Endodermal cell (in vitro differentiated cells): ENCODE results near the gene SLC39A1. TPM values are rescaled to one million over a fixed set of nuclear protein-coding genes. Genes with fewer than 3 reads are reported as not detected.

Experiments used
- DNase-seq: peaks from one replicate; pipeline ENCODE4 v3.0.0-alpha.2; 2017
- H3K27ac ChIP-seq: 2 replicates; pipeline ENCODE4 v1.5.1; 2013; ENCODE audit warnings: mild to moderate bottlenecking, low read depth, low read length, moderate library complexity
- H3K27me3 ChIP-seq: 2 replicates; pipeline ENCODE4 v1.6.1; 2013; ENCODE audit warnings: mild to moderate bottlenecking, low read length, moderate library complexity; ENCODE audit not compliant: insufficient read depth, control insufficient read depth, poor library complexity, severe bottlenecking
- H3K36me3 ChIP-seq: 2 replicates; pipeline ENCODE4 v1.7.0; 2013; ENCODE audit warnings: mild to moderate bottlenecking, low read length, moderate library complexity; ENCODE audit not compliant: control insufficient read depth, insufficient read depth
- H3K4me1 ChIP-seq: one replicate; pipeline ENCODE4 v1.7.0; 2013; ENCODE audit warnings: low read length; ENCODE audit not compliant: control insufficient read depth, insufficient read depth
- H3K4me3 ChIP-seq: 2 replicates; pipeline ENCODE4 v1.5.1; 2013; ENCODE audit warnings: mild to moderate bottlenecking, low read length, moderate library complexity
- H3K9ac ChIP-seq: 2 replicates; pipeline ENCODE4 v1.6.1; 2013; ENCODE audit warnings: mild to moderate bottlenecking, low read length, moderate library complexity; ENCODE audit not compliant: poor library complexity, severe bottlenecking; ENCODE audit errors: extremely low read depth
- H3K9me3 ChIP-seq: 2 replicates; pipeline ENCODE4 v1.6.1; 2013; ENCODE audit warnings: mild to moderate bottlenecking, low read length, moderate library complexity; ENCODE audit not compliant: control insufficient read depth
- H3K27ac Mint-ChIP-seq: 2 replicates; pipeline ENCODE4 v1.8.0; 2020; ENCODE audit warnings: mixed read lengths
- H3K27me3 Mint-ChIP-seq: 2 replicates; pipeline ENCODE4 v1.8.0; 2021; ENCODE audit warnings: mild to moderate bottlenecking, mixed read lengths; ENCODE audit not compliant: insufficient read depth
- H3K36me3 Mint-ChIP-seq: 2 replicates; pipeline ENCODE4 v1.8.0; 2020; ENCODE audit warnings: low read depth, mixed read lengths
- H3K4me1 Mint-ChIP-seq: 2 replicates; pipeline ENCODE4 v1.8.0; 2020; ENCODE audit warnings: mixed read lengths
- H3K4me3 Mint-ChIP-seq: 2 replicates; pipeline ENCODE4 v1.8.0; 2020; ENCODE audit warnings: mild to moderate bottlenecking, moderate library complexity, mixed read lengths
- H3K9me3 Mint-ChIP-seq: 2 replicates; pipeline ENCODE4 v1.8.0; 2020; ENCODE audit warnings: mild to moderate bottlenecking, mixed read lengths
- WGBS, 2 experiments: methylation state at CpG; one replicate each; pipeline versions ENCODE4 v1.1.5 to v1.1.7; 2013; ENCODE audit warnings: missing lambda C conversion rate in 2 of 2, mixed read lengths in 1 of 2; ENCODE audit not compliant: insufficient coverage in 1 of 2, insufficient read length in 1 of 2; 5-methylcytosine and 5-hydroxymethylcytosine counted together
- total RNA-seq, 2 donors: library from RNA; stranded (reverse); fragmentation: NEBNext Ultra II Directional in 1 of 2; extraction: Animal tissue kit (Norgen Biotek cat#: 25700) in 1 of 2; gene quantifications; 2 replicates in 1 of 2; 3 replicates in 1 of 2; pipeline ENCODE4 v1.2.1, GENCODE V29; 2021
- TF ChIP-seq, protein P1 (sequence below): fragments of 200-600 bp; sonication (generic); conservative IDR thresholded peaks from 2 replicates; pipeline ENCODE4 v1.5.0; 2021; ENCODE audit warnings: antibody characterized with exemption, mild to moderate bottlenecking

The SLC39A1 gene
- total RNA-seq, 2 donors from 2014 or later, result 129 to 154 TPM

DNA sequence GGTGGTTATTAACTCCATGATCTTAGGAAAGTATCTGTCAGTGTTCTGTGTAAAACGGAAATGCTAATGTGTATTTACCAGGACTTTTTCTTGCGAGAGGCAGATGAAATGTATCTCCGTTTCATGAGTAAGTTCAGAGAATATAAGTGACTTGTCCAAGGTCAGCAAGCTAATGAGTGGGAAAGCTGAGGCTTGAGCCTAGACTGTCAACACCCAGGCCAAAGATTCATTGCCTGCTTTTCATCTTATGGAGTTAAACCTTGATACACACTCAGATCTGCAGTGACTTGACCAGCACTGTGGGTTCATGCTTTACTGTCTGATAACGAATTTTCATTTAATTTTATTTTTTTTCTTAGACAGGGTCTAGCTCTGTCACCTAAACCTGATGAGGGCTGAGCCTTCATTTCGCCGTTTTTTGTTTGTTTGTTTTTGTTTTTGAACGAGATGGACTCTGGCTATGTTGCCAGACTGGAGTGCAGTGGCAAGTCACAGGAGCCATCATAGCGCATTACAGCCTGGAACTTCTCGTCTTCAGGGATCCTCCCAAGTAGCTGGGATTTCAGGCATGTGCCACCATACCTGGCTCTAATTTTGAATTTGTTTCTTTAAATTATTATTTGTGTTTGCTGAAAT is 15.1 kb upstream of the SLC39A1 start:
- H3K36me3 ChIP-seq, result peaks cover 48% of the 10 kb centered on the region
- peak overlapping the region; percentile 87 for H3K4me3 Mint-ChIP-seq
- WGBS, 2 experiments, result 85 to 89% methylated on average over 8 to 9 of the region's 9 CpGs

DNA sequence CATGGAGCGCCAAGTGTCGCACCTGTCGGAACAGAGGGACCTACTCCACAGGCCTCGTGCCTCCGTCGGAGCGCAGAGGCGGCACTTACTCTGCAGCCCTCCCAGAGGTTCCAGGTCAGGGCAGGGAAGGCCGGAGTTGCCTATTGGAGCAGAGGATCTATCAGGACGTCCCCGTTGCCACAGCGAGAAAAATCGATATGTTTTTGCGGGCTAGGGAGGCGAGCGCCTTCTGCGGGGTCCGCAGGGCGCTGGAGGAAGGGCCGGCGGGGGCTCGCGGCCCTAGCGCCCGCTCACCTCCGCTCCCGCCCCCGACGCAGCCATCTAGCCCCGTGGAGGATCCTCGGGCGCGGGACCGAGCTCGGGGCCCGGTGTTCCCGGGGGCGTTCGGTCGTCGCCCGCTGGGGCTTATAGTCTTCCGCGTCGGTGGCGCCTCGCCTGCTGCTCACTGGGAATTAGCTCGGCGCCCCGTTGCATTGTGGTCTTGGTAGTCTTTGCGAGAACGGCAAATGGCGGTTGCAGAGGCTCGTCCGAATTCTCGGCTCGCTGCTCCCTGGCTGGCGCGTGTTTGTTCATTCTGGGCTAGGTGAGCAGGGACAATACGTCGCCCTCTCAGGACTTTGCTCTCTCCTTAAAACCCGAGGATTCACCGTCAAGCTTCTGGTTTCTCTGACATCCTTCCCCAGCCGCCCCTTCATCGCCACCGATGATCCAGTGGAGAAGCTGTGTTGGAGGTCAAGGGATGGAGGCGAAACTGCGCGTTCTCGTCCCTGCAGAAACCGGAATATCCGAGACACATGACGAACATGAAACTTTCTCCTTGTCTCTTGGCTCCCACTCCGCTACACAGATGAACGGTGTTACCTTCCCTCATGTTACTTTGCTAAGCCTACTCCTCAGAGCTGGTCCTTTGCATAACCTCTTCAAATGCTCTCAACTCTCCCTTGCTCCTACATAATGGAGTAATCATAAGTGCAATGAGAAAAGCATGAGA is 14.2 kb upstream of the SLC39A1 start, which contains the start of gene JTB:
Gene JTB, minus strand, starts transcription at position 425 of the 991 bp plus-strand sequence. Its CDS starts 422 bp downstream, at position 3.
- Histone ChIP-seq H3K4me1 (no peaks in the 10 kb centered on the region), H3K27ac (peak within 1 kb of the TSS; percentile 53), H3K9me3 (no peaks in the 10 kb centered on the region), H3K9ac (peak within 1 kb of the TSS; percentile 89), H3K27me3 (no peaks in the 10 kb centered on the region), H3K4me3 (peak within 1 kb of the TSS; percentile 100), H3K36me3 (peaks cover 46% of the 10 kb centered on the region)
- H3K27me3 Mint-ChIP-seq, result no peaks in the 10 kb centered on the region
- H3K36me3 Mint-ChIP-seq, result peaks cover 40% of the 10 kb centered on the region
- TF ChIP-seq, protein P1, sequence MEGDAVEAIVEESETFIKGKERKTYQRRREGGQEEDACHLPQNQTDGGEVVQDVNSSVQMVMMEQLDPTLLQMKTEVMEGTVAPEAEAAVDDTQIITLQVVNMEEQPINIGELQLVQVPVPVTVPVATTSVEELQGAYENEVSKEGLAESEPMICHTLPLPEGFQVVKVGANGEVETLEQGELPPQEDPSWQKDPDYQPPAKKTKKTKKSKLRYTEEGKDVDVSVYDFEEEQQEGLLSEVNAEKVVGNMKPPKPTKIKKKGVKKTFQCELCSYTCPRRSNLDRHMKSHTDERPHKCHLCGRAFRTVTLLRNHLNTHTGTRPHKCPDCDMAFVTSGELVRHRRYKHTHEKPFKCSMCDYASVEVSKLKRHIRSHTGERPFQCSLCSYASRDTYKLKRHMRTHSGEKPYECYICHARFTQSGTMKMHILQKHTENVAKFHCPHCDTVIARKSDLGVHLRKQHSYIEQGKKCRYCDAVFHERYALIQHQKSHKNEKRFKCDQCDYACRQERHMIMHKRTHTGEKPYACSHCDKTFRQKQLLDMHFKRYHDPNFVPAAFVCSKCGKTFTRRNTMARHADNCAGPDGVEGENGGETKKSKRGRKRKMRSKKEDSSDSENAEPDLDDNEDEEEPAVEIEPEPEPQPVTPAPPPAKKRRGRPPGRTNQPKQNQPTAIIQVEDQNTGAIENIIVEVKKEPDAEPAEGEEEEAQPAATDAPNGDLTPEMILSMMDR, result no peak
- 1 to 2% methylated on average over 47 to 75 of the region's 75 CpGs for WGBS, 2 experiments
- H3K4me1 Mint-ChIP-seq, result peaks cover 16% of the 10 kb centered on the region
- H3K27ac Mint-ChIP-seq, result peak within 1 kb of the TSS; percentile 94
- peak within 1 kb of the TSS; percentile 87 for H3K4me3 Mint-ChIP-seq
- no peaks in the 10 kb centered on the region for H3K9me3 Mint-ChIP-seq
- DNase-seq, result peak; percentile 95

More for the DNA sequence above, 15.1 kb upstream of the SLC39A1 start:
- no peaks in the 10 kb centered on the region for H3K4me1 ChIP-seq
- Mint-ChIP-seq H3K9me3 (no peaks in the 10 kb centered on the region), H3K27me3 (no peaks in the 10 kb centered on the region), H3K27ac (peak overlapping the region; percentile 93), H3K36me3 (peaks cover 45% of the 10 kb centered on the region), H3K4me1 (peaks cover 16% of the 10 kb centered on the region)
- peak overlapping the region; percentile 89 for H3K9ac ChIP-seq
- peak overlapping the region; percentile 100 for H3K4me3 ChIP-seq
- H3K9me3 ChIP-seq, result no peaks in the 10 kb centered on the region
- TF ChIP-seq, protein P1, result no peak
- no peaks in the 10 kb centered on the region for H3K27me3 ChIP-seq
- no peak for DNase-seq
- H3K27ac ChIP-seq, result no peak overlapping the region

DNA sequence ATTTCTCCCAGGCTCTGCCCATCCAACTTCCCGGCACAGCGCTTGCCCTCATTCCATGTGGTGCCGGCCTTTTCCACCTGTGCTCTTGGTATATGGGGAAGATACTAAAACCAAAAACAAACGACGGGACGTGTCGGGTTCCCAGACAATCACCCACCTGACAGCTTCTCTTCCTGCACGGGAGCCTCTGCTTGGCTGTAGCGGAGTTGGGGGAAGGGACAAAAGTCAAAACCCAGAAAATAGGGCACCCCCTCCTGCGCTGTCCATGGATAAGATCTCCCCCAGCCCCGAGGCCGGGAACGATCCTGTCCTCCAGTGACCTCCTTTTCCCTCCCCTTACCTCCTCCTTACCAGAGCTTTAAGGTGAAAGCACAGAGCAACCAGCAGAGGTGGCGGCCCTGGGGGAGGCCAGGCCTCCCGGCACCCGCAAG is 13.5 kb upstream of the SLC39A1 start:
- H3K4me1 Mint-ChIP-seq, result peaks cover 16% of the 10 kb centered on the region
- 0 to 3% methylated on average over 2 to 16 of the region's 16 CpGs for WGBS, 2 experiments

More for the DNA sequence above, 13.5 kb upstream of the SLC39A1 start:
- Histone ChIP-seq H3K27ac (no peak overlapping the region), H3K36me3 (peaks cover 46% of the 10 kb centered on the region), H3K4me3 (peak overlapping the region; percentile 100), H3K4me1 (no peaks in the 10 kb centered on the region), H3K27me3 (no peaks in the 10 kb centered on the region), H3K9ac (peak overlapping the region; percentile 89), H3K9me3 (no peaks in the 10 kb centered on the region)
- no peaks in the 10 kb centered on the region for H3K27me3 Mint-ChIP-seq
- no peak for DNase-seq
- H3K4me3 Mint-ChIP-seq, result peak overlapping the region; percentile 87
- peaks cover 34% of the 10 kb centered on the region for H3K36me3 Mint-ChIP-seq
- TF ChIP-seq, protein P1, result no peak
- no peaks in the 10 kb centered on the region for H3K9me3 Mint-ChIP-seq
- H3K27ac Mint-ChIP-seq, result peak overlapping the region; percentile 94
